Ishikawa (cell line): ENCODE data around the gene OPCML.

ENCODE experiments used
- REST ChIP-seq: IDR thresholded peaks from 2 replicates; pipeline ENCODE4 v1.6.1; 2012; ENCODE audit warnings: low read depth, mild to moderate bottlenecking
- USF1 ChIP-seq: IDR thresholded peaks from 2 replicates; pipeline ENCODE4 v1.6.1; 2012
- YY1 ChIP-seq: IDR thresholded peaks from 2 replicates; pipeline ENCODE4 v1.6.1; 2012; ENCODE audit warnings: low read depth

GRCh38 chr11:132636523-132636922 is 895.8 kb downstream of the OPCML start:
- TF ChIP-seq REST: no peak
- no peak for TF ChIP-seq YY1
- TF ChIP-seq USF1: no peak
